Stomach (tissue), 9 donors: ENCODE results near the gene CCDC12. TPM values are rescaled to one million over a fixed set of nuclear protein-coding genes. Genes with fewer than 3 reads are reported as not detected.

Experiments used
- DNase-seq, 2 donors: peaks; one replicate each; pipeline versions ENCODE4 v3.0.0 to v3.0.0-alpha.2; 2013 to 2019
- H3K27ac ChIP-seq, 5 donors: fragments of 200-600 bp in 4 of 5; sonication (generic) in 4 of 5; one replicate each; pipeline ENCODE4 v1.5.1; 2013 to 2019; ENCODE audit warnings: mild to moderate bottlenecking in 1 of 5, moderate library complexity in 1 of 5
- H3K27me3 ChIP-seq, 3 donors: fragments of 200-600 bp; sonication (generic); one replicate each; pipeline ENCODE4 v1.5.1; 2017 to 2019; ENCODE audit warnings: mixed run types in 1 of 3
- H3K36me3 ChIP-seq, 4 donors: fragments of 200-600 bp; sonication (generic); 1 replicate in 3 of 4; 2 replicates in 1 of 4; pipeline ENCODE4 v1.5.1; 2016 to 2019
- H3K4me1 ChIP-seq, 4 donors: fragments of 200-600 bp; sonication (generic); one replicate each; pipeline ENCODE4 v1.5.1; 2016 to 2019
- H3K4me3 ChIP-seq, 4 donors: fragments of 200-600 bp; sonication (generic) in 3 of 4; one replicate each; pipeline ENCODE4 v1.5.1; 2016 to 2019; ENCODE audit warnings: mild to moderate bottlenecking in 1 of 4
- H3K9me3 ChIP-seq, 4 donors: fragments of 200-600 bp; sonication (generic); one replicate each; pipeline ENCODE4 v1.5.1; 2016 to 2019
- EP300 ChIP-seq: sonication (generic); formaldehyde crosslinking; IDR thresholded peaks from one replicate; pipeline ENCODE4 v1.6.1; 2017; ENCODE audit warnings: antibody characterized with exemption
- POLR2A ChIP-seq, 4 donors: fragments of 450-650 bp; IDR thresholded peaks; one replicate each; pipeline ENCODE4 v1.6.1; 2016; ENCODE audit warnings: antibody characterized with exemption in 4 of 4, control low read depth in 2 of 4, mild to moderate bottlenecking in 1 of 4, moderate library complexity in 1 of 4
- POLR2AphosphoS5 ChIP-seq, 3 donors: sonication (generic); formaldehyde crosslinking; IDR thresholded peaks; one replicate each; pipeline ENCODE4 v1.6.1; 2016; ENCODE audit warnings: antibody characterized with exemption in 3 of 3
- WGBS, 5 donors: extraction: QIAGEN DNeasy Blood & Tissue Kit in 3 of 5; methylation state at CpG; one replicate each; pipeline versions ENCODE4 v1.1.5 to v1.1.7; 2013 to 2018; 5-methylcytosine and 5-hydroxymethylcytosine counted together
- intact Hi-C: fragments of 100-400 bp; cut with DNase I; formaldehyde crosslinking; loops from one replicate; pipeline ENCODE4 v1.15.1; 2023; ENCODE audit warnings: low total_unique reads
- polyA plus RNA-seq, 3 donors: library from polyadenylated mRNA; stranded (reverse); fragments of 200-250 nt; gene quantifications; one replicate each; pipeline ENCODE4 v1.2.3, GENCODE V29; 2013
- total RNA-seq, 5 donors: library from RNA; depleted of rRNA; stranded (reverse); fragments of >200 nt; gene quantifications; one replicate each; pipeline versions ENCODE4 v1.1.0 to v1.2.3, GENCODE V29; 2014 to 2016
- TF ChIP-seq, protein P1 (sequence below), 7 experiments: fragments of 450-650 bp in 4 of 7; fragments of 200-600 bp in 3 of 7; sonication (generic) in 3 of 7; IDR thresholded peaks; one replicate each; pipeline ENCODE4 v1.5.1; 2016 to 2019; ENCODE audit warnings: antibody characterized with exemption in 7 of 7, control low read depth in 2 of 7, mild to moderate bottlenecking in 1 of 7
- donor health status: healthy with polysubstance abuse.
- donor health status: Bipolar disorder and iron deficiency.
- donor health status: healthy.

The CCDC12 gene
- total and polyA plus RNA-seq, 8 donors: 2.9 to 88.7 (median 47.1) TPM

DNA sequence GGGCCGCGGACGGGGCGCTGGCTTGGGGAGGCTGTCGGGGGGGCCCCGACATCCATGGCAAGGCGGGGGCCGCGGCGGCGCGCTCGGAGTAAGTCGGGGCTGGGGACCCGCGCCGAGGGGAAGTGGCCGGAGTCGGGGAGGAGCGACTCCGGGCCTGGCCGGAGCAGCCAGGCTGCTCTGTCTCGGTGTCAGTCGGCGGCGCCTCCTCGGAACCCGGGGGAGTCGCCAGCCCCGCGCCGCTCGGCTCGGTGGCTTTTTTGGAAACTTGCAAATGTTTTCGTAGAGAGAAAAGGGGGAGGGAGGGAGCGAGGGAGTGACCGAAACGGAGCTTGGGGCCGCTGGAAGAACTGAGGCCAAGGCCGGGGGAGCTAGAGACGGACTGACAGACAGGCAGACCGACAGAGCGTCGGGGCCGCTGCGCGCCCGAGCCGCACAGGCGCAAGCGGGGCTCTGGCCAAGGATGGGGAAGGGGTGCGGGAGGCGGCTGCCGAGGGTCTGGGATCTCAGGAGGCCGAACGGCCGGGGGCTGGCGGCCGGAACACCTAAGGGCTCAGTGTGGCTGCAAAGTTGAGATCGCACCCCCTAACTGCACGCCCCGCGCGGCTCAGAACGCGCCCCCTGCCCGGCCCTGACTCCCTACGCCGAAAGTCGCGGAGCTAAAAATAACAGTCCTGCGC lies 94.0 kb downstream of the CCDC12 start:
- Histone ChIP-seq H3K4me1 (peaks cover 26 to 38% (median 32%) of the 10 kb centered on the region in 4 donors), H3K4me3 (peak overlapping the region; percentile 56 to 76 (median 58)), H3K27me3 (peaks cover 0 to 62% (median 42%) of the 10 kb centered on the region in 3 donors), H3K27ac (peak overlapping the region; percentile 52 to 83 (median 73)), H3K36me3 (no peaks in the 10 kb centered on the region), H3K9me3 (no peaks in the 10 kb centered on the region)
- 0 to 1% (median 1%) methylated on average over 40 to 72 of the region's 72 CpGs for WGBS, 5 donors
- TF ChIP-seq, protein P1, sequence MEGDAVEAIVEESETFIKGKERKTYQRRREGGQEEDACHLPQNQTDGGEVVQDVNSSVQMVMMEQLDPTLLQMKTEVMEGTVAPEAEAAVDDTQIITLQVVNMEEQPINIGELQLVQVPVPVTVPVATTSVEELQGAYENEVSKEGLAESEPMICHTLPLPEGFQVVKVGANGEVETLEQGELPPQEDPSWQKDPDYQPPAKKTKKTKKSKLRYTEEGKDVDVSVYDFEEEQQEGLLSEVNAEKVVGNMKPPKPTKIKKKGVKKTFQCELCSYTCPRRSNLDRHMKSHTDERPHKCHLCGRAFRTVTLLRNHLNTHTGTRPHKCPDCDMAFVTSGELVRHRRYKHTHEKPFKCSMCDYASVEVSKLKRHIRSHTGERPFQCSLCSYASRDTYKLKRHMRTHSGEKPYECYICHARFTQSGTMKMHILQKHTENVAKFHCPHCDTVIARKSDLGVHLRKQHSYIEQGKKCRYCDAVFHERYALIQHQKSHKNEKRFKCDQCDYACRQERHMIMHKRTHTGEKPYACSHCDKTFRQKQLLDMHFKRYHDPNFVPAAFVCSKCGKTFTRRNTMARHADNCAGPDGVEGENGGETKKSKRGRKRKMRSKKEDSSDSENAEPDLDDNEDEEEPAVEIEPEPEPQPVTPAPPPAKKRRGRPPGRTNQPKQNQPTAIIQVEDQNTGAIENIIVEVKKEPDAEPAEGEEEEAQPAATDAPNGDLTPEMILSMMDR (IDR thresholded peaks at IDR 0.05): no peak
- TF ChIP-seq POLR2A (IDR thresholded peaks at IDR 0.05): no peak
- TF ChIP-seq POLR2AphosphoS5 (IDR thresholded peaks at IDR 0.05): no peak
- TF ChIP-seq EP300: no peak
- intact Hi-C loops: no loop called here
- DNase-seq: peak in 1 of 2 donors; percentile 74

- intact Hi-C loops: no loop called here
- no peaks in the 10 kb centered on the region for H3K36me3 ChIP-seq
- no peak for TF ChIP-seq POLR2AphosphoS5 (IDR thresholded peaks at IDR 0.05)
- TF ChIP-seq, protein P1 (IDR thresholded peaks at IDR 0.05): no peak
- no peak for TF ChIP-seq POLR2A (IDR thresholded peaks at IDR 0.05)
- no peak for TF ChIP-seq EP300
- 2 to 3% (median 3%) methylated on average over 46 to 83 of the region's 83 CpGs for WGBS, 5 donors
- H3K27ac ChIP-seq: peak overlapping the region; percentile 52 to 83 (median 73)
- H3K4me1 ChIP-seq: peaks cover 26 to 38% (median 32%) of the 10 kb centered on the region in 4 donors
- peak in 1 of 2 donors; percentile 76 for DNase-seq
- H3K9me3 ChIP-seq: no peaks in the 10 kb centered on the region
- H3K27me3 ChIP-seq: peaks cover 0 to 62% (median 42%) of the 10 kb centered on the region in 3 donors
- peak overlapping the region; percentile 56 to 76 (median 58) for H3K4me3 ChIP-seq
Measured at GRCh38 chr3:46881596-46882376, 94.8 kb downstream of the CCDC12 start.

- Histone ChIP-seq H3K4me1 (peaks cover 26 to 38% (median 32%) of the 10 kb centered on the region in 4 donors), H3K9me3 (no peaks in the 10 kb centered on the region), H3K27me3 (peaks cover 0 to 62% (median 42%) of the 10 kb centered on the region in 3 donors), H3K4me3 (peak overlapping the region; percentile 56 to 76 (median 58)), H3K36me3 (no peaks in the 10 kb centered on the region), H3K27ac (peak overlapping the region in 3 of 5 donors; percentile 73 to 83 (median 80))
- TF ChIP-seq EP300 (no peak), POLR2AphosphoS5 (IDR thresholded peaks at IDR 0.05) (no peak), POLR2A (IDR thresholded peaks at IDR 0.05) (no peak)
- TF ChIP-seq, protein P1 (IDR thresholded peaks at IDR 0.05): no peak
- WGBS, 5 donors: 30 to 39% (median 35%) methylated on average over 20 to 29 of the region's 29 CpGs
- intact Hi-C loops: no loop called here
- DNase-seq: no peak
Measured at GRCh38 chr3:46880884-46881595, 95.5 kb downstream of the CCDC12 start.
